Upper lobe of left lung (tissue), 6 donors: ENCODE data around the gene UBE2E1. TPM values are rescaled to one million over a fixed set of nuclear protein-coding genes. Genes with fewer than 3 reads are reported as not detected.

Experiments
- ATAC-seq, 2 donors: fragments of 200-7000 bp; cut with Tn5 transposase; one replicate each; pipeline ENCODE4 v1.9.1; 2022; ENCODE audit warnings: mild to moderate bottlenecking in 2 of 2, moderate library complexity in 2 of 2; ENCODE audit not compliant: low FRiP score in 2 of 2
- DNase-seq, 2 donors: peaks; one replicate each; pipeline ENCODE4 v3.0.0-alpha.2; 2019 to 2020
- H3K27ac ChIP-seq, 4 donors: fragments of 200-600 bp; sonication (generic); one replicate each; pipeline ENCODE4 v1.5.1; 2016 to 2019
- H3K27me3 ChIP-seq, 4 donors: fragments of 200-600 bp; sonication (generic); one replicate each; pipeline ENCODE4 v1.5.1; 2017 to 2019
- H3K36me3 ChIP-seq, 4 donors: fragments of 200-600 bp; sonication (generic); one replicate each; pipeline ENCODE4 v1.5.1; 2016 to 2019
- H3K4me1 ChIP-seq, 4 donors: fragments of 200-600 bp; sonication (generic); one replicate each; pipeline ENCODE4 v1.5.1; 2018 to 2019
- H3K4me3 ChIP-seq, 4 donors: fragments of 200-600 bp; sonication (generic); one replicate each; pipeline ENCODE4 v1.5.1; 2017 to 2019; ENCODE audit warnings: mild to moderate bottlenecking in 2 of 4, moderate library complexity in 1 of 4
- H3K9me3 ChIP-seq, 4 donors: fragments of 200-600 bp; sonication (generic); one replicate each; pipeline ENCODE4 v1.5.1; 2018 to 2019
- CTCF ChIP-seq, 6 experiments: fragments of 450-650 bp in 4 of 6; fragments of 200-600 bp in 2 of 6; sonication (generic) in 2 of 6; IDR thresholded peaks; one replicate each; pipeline ENCODE4 v1.5.1; 2016 to 2019; ENCODE audit warnings: antibody characterized with exemption in 6 of 6
- EP300 ChIP-seq, 4 donors: sonication (generic); formaldehyde crosslinking; IDR thresholded peaks; one replicate each; pipeline ENCODE4 v1.5.1; 2017; ENCODE audit warnings: antibody characterized with exemption in 4 of 4, control low read depth in 2 of 4
- POLR2A ChIP-seq, 4 donors: fragments of 450-650 bp; IDR thresholded peaks; one replicate each; pipeline ENCODE4 v1.5.1; 2016 to 2017; ENCODE audit warnings: antibody characterized with exemption in 4 of 4, mild to moderate bottlenecking in 2 of 4
- POLR2AphosphoS5 ChIP-seq, 2 donors: sonication (generic); formaldehyde crosslinking; IDR thresholded peaks; one replicate each; pipeline ENCODE4 v1.5.1; 2017; ENCODE audit warnings: antibody characterized with exemption in 2 of 2
- WGBS, 2 donors: methylation state at CpG; one replicate each; pipeline ENCODE4 v1.1.5; 2017 to 2018; 5-methylcytosine and 5-hydroxymethylcytosine counted together
- total RNA-seq, 6 donors: library from RNA; depleted of rRNA in 4 of 6; stranded (reverse); fragments of >200 nt in 4 of 6; gene quantifications; one replicate each; pipeline versions ENCODE4 v1.1.0 to v1.2.1, GENCODE V29; 2016 to 2021
- donor health status: DM: no; HTN: no; CAD: no; lungs with moderate emphysema.
- donor health status: DM: no; HTN: yes; CAD: no; lungs with severe emphysema.

UBE2E1 gene
- total RNA-seq, 6 donors from 2014 or later: 44.8 to 108 (median 80.5) TPM

- ATAC-seq (no peak), DNase-seq (no peak)
- WGBS, 2 donors: 79 to 83% methylated on average over 3 of the region's 3 CpGs
- Histone ChIP-seq H3K4me1 (peaks cover 0 to 4% (median 0%) of the 10 kb centered on the region in 4 donors), H3K9me3 (no peaks in the 10 kb centered on the region), H3K27me3 (no peaks in the 10 kb centered on the region), H3K27ac (no peak overlapping the region), H3K4me3 (no peak overlapping the region), H3K36me3 (no peaks in the 10 kb centered on the region)
- no peak for TF ChIP-seq POLR2AphosphoS5 (IDR thresholded peaks at IDR 0.05)
- TF ChIP-seq CTCF (IDR thresholded peaks at IDR 0.05): no peak
- TF ChIP-seq POLR2A (IDR thresholded peaks at IDR 0.05): no peak
- TF ChIP-seq EP300 (IDR thresholded peaks at IDR 0.05): no peak
These were observed 125.8 kb downstream of the UBE2E1 start for GRCh38 chr3:23931597-23931996.

GRCh38 chr3:23932571-23932970 is 126.8 kb downstream of the UBE2E1 start:
- H3K4me1 ChIP-seq: peaks cover 0 to 3% (median 0%) of the 10 kb centered on the region in 4 donors
- H3K36me3 ChIP-seq: no peaks in the 10 kb centered on the region
- 81 to 89% methylated on average over 4 of the region's 4 CpGs for WGBS, 2 donors
- no peak overlapping the region for H3K4me3 ChIP-seq
- TF ChIP-seq EP300 (IDR thresholded peaks at IDR 0.05) (no peak), CTCF (IDR thresholded peaks at IDR 0.05) (no peak), POLR2AphosphoS5 (IDR thresholded peaks at IDR 0.05) (no peak)
- H3K27me3 ChIP-seq: no peaks in the 10 kb centered on the region
- ATAC-seq: no peak
- H3K9me3 ChIP-seq: no peaks in the 10 kb centered on the region
- DNase-seq: no peak
- H3K27ac ChIP-seq: no peak overlapping the region

- Histone ChIP-seq H3K4me1 (no peaks in the 10 kb centered on the region), H3K27ac (no peak overlapping the region), H3K27me3 (no peaks in the 10 kb centered on the region), H3K4me3 (no peak overlapping the region), H3K36me3 (no peaks in the 10 kb centered on the region), H3K9me3 (no peaks in the 10 kb centered on the region)
- WGBS, 2 donors: 89 to 90% methylated on average over 4 of the region's 4 CpGs
- TF ChIP-seq EP300 (IDR thresholded peaks at IDR 0.05) (no peak), CTCF (IDR thresholded peaks at IDR 0.05) (no peak), POLR2A (IDR thresholded peaks at IDR 0.05) (no peak), POLR2AphosphoS5 (IDR thresholded peaks at IDR 0.05) (no peak)
- DNase-seq: no peak
- no peak for ATAC-seq
These were observed 128.5 kb downstream of the UBE2E1 start for GRCh38 chr3:23934253-23934652.

- Histone ChIP-seq H3K27ac (no peak overlapping the region), H3K9me3 (no peaks in the 10 kb centered on the region), H3K27me3 (no peaks in the 10 kb centered on the region), H3K36me3 (no peaks in the 10 kb centered on the region), H3K4me1 (no peaks in the 10 kb centered on the region), H3K4me3 (no peak overlapping the region)
- 73 to 97% methylated on average over 1 of the region's 1 CpG for WGBS, 2 donors
- DNase-seq (no peak), ATAC-seq (no peak)
- TF ChIP-seq POLR2AphosphoS5 (IDR thresholded peaks at IDR 0.05) (no peak), EP300 (IDR thresholded peaks at IDR 0.05) (no peak), POLR2A (IDR thresholded peaks at IDR 0.05) (no peak), CTCF (IDR thresholded peaks at IDR 0.05) (no peak)
These were observed 131.5 kb downstream of the UBE2E1 start for GRCh38 chr3:23937296-23937695.

- no peaks in the 10 kb centered on the region for H3K9me3 ChIP-seq
- ATAC-seq: no peak
- no peaks in the 10 kb centered on the region for H3K27me3 ChIP-seq
- TF ChIP-seq CTCF (IDR thresholded peaks at IDR 0.05): no peak
- TF ChIP-seq POLR2AphosphoS5 (IDR thresholded peaks at IDR 0.05): no peak
- no peak for TF ChIP-seq POLR2A (IDR thresholded peaks at IDR 0.05)
- no peak for TF ChIP-seq EP300 (IDR thresholded peaks at IDR 0.05)
- no peak for DNase-seq
- H3K27ac ChIP-seq: no peak overlapping the region
- no peaks in the 10 kb centered on the region for H3K4me1 ChIP-seq
- no peaks in the 10 kb centered on the region for H3K36me3 ChIP-seq
- H3K4me3 ChIP-seq: no peak overlapping the region
These were observed 132.9 kb downstream of the UBE2E1 start for GRCh38 chr3:23938688-23939087.
